SK-N-SH (cell line): ENCODE measurements around the gene IQGAP2. TPM values are rescaled to one million over a fixed set of nuclear protein-coding genes. Genes with fewer than 3 reads are reported as not detected.

Source experiments
- CTCF ChIA-PET: fragments of 300-600, 350-600 bp; formaldehyde crosslinking; extraction: SDS; loops from one replicate; lab custom pipeline; 2021; lab: Yijun Ruan, JAX
- POLR2A ChIA-PET: fragments of 350-600 bp; sonication (Branson Sonifier 250); formaldehyde crosslinking; extraction: SDS; loops from one replicate; lab custom pipeline; 2020; ENCODE audit warnings: antibody characterized with exemption, inconsistent platforms; lab: Yijun Ruan, JAX
- DNase-seq: peaks from one replicate; pipeline ENCODE4 v3.0.0; 2012
- H2AFZ ChIP-seq: fragments of 200-600 bp; sonication (generic); 2 replicates; pipeline ENCODE4 v1.8.1; 2016; ENCODE audit warnings: antibody characterized with exemption, mild to moderate bottlenecking, low read depth
- H3F3A ChIP-seq: fragments of 200-600 bp; sonication (generic); replicated peaks from 2 replicates; pipeline ENCODE3; 2016; ENCODE audit warnings: antibody characterized with exemption, mild to moderate bottlenecking; ENCODE audit not compliant: insufficient read depth
- H3K27ac ChIP-seq, 2 experiments: fragments of 200-500 bp in 1 of 2; fragments of 200-600 bp in 1 of 2; sonication (Bioruptor generic) in 1 of 2; sonication (generic), shearing (Covaris generic) in 1 of 2; 2 replicates each; pipeline versions ENCODE4 v1.5.1 to v1.6.1; 2014 to 2016; ENCODE audit warnings: low read depth in 2 of 2, inconsistent platforms in 1 of 2, low read length in 1 of 2, mild to moderate bottlenecking in 1 of 2, mixed read lengths in 1 of 2
- H3K27me3 ChIP-seq: fragments of 200-600 bp; sonication (generic), shearing (Covaris generic); 2 replicates; pipeline ENCODE4 v1.6.1; 2016; ENCODE audit warnings: mixed run types; ENCODE audit not compliant: insufficient read depth
- H3K36me3 ChIP-seq, 2 experiments: fragments of 200-500 bp in 1 of 2; fragments of 200-600 bp in 1 of 2; sonication (Bioruptor generic) in 1 of 2; sonication (generic) in 1 of 2; replicated peaks in 1 of 2; 2 replicates each; pipeline versions ENCODE3 to v1.5.1; 2014 to 2016; ENCODE audit warnings: low read length in 1 of 2, mild to moderate bottlenecking in 1 of 2; ENCODE audit not compliant: insufficient read depth in 2 of 2, control insufficient read depth in 1 of 2
- H3K4me1 ChIP-seq, 2 experiments: fragments of 200-500 bp in 1 of 2; fragments of 200-600 bp in 1 of 2; sonication (Bioruptor generic) in 1 of 2; sonication (generic), shearing (Covaris generic) in 1 of 2; 2 replicates each; pipeline versions ENCODE4 v1.5.1 to v1.6.1; 2014 to 2016; ENCODE audit warnings: low read depth in 1 of 2, low read length in 1 of 2, mixed run types in 1 of 2; ENCODE audit not compliant: insufficient read depth in 2 of 2, control insufficient read depth in 1 of 2
- H3K4me2 ChIP-seq: fragments of 200-600 bp; sonication (generic), shearing (Covaris generic); 2 replicates; pipeline ENCODE4 v1.6.1; 2017; ENCODE audit warnings: mixed run types
- H3K4me3 ChIP-seq, 2 experiments: fragments of 200-500 bp in 1 of 2; fragments of 200-600 bp in 1 of 2; sonication (Bioruptor generic) in 1 of 2; sonication (generic), shearing (Covaris generic) in 1 of 2; 2 replicates each; pipeline versions ENCODE4 v1.5.1 to v1.8.1; 2014 to 2016; ENCODE audit warnings: low read depth in 2 of 2, inconsistent platforms in 1 of 2, low read length in 1 of 2, mild to moderate bottlenecking in 1 of 2, mixed read lengths in 1 of 2, moderate library complexity in 1 of 2
- H3K79me2 ChIP-seq: fragments of 200-600 bp; sonication (generic); 2 replicates; pipeline ENCODE4 v1.8.1; 2017; ENCODE audit warnings: mild to moderate bottlenecking; ENCODE audit not compliant: insufficient read depth
- H3K9ac ChIP-seq: fragments of 200-600 bp; sonication (generic); 2 replicates; pipeline ENCODE4 v1.6.1; 2017; ENCODE audit warnings: mixed run types
- H3K9me2 ChIP-seq: fragments of 200-600 bp; sonication (generic); 2 replicates; pipeline ENCODE4 v1.6.1; 2017; ENCODE audit warnings: mixed run types
- H3K9me3 ChIP-seq: fragments of 200-600 bp; sonication (generic); 2 replicates; pipeline ENCODE4 v1.6.1; 2017; ENCODE audit warnings: mixed run types, mild to moderate bottlenecking, moderate library complexity
- H4K20me1 ChIP-seq: fragments of 200-600 bp; sonication (generic); 2 replicates; pipeline ENCODE4 v1.6.1; 2017; ENCODE audit warnings: mild to moderate bottlenecking, mixed run types; ENCODE audit not compliant: insufficient read depth
- NFIC ChIP-seq: IDR thresholded peaks from 2 replicates; pipeline ENCODE4 v1.4.0; 2012; ENCODE audit warnings: borderline replicate concordance
- RAD21 ChIP-seq: IDR thresholded peaks from 2 replicates; pipeline ENCODE4 v1.6.1; 2012; ENCODE audit warnings: mild to moderate bottlenecking, low read length
- REST ChIP-seq: IDR thresholded peaks from 2 replicates; pipeline ENCODE4 v1.6.1; 2012; ENCODE audit warnings: mild to moderate bottlenecking, low read depth, low read length, moderate library complexity
- RFX5 ChIP-seq: IDR thresholded peaks from 2 replicates; pipeline ENCODE4 v1.6.1; 2012; ENCODE audit warnings: mild to moderate bottlenecking, improper control_type of control experiment, low read length
- RXRA ChIP-seq: IDR thresholded peaks from 2 replicates; pipeline ENCODE4 v1.4.0; 2012; ENCODE audit warnings: low read depth, mild to moderate bottlenecking, borderline replicate concordance
- SIN3A ChIP-seq: IDR thresholded peaks from 2 replicates; pipeline ENCODE4 v1.6.1; 2012; ENCODE audit warnings: low read depth, mild to moderate bottlenecking, low read length, moderate library complexity, borderline replicate concordance
- TAF1 ChIP-seq: IDR thresholded peaks from 2 replicates; pipeline ENCODE4 v1.6.1; 2012; ENCODE audit warnings: low read depth, mild to moderate bottlenecking, low read length, moderate library complexity, borderline replicate concordance
- WGBS: methylation state at CpG from one replicate; pipeline ENCODE4 v1.1.6; 2017; ENCODE audit warnings: low lambda C conversion rate; 5-methylcytosine and 5-hydroxymethylcytosine counted together
- polyA plus RNA-seq, 3 experiments: library from polyadenylated mRNA; depleted of rRNA; stranded (reverse); fragments of >200 nt; gene quantifications; 2 replicates each; pipeline ENCODE4 v1.2.3, GENCODE V29; 2012
- TF ChIP-seq, protein P1 (sequence below): IDR thresholded peaks from 2 replicates; pipeline ENCODE4 v1.4.0; 2012; ENCODE audit warnings: low read depth, borderline replicate concordance
- TF ChIP-seq, protein P2 (sequence below): IDR thresholded peaks from 2 replicates; pipeline ENCODE4; 2012
- TF ChIP-seq, protein P3 (sequence below): IDR thresholded peaks from 2 replicates; pipeline ENCODE4 v1.4.0; 2012; ENCODE audit warnings: low read depth

IQGAP2 gene
- polyA plus RNA-seq, 1 of the 3 experiments (the other 2 are of a cell fraction) = 2.1 TPM

DNA sequence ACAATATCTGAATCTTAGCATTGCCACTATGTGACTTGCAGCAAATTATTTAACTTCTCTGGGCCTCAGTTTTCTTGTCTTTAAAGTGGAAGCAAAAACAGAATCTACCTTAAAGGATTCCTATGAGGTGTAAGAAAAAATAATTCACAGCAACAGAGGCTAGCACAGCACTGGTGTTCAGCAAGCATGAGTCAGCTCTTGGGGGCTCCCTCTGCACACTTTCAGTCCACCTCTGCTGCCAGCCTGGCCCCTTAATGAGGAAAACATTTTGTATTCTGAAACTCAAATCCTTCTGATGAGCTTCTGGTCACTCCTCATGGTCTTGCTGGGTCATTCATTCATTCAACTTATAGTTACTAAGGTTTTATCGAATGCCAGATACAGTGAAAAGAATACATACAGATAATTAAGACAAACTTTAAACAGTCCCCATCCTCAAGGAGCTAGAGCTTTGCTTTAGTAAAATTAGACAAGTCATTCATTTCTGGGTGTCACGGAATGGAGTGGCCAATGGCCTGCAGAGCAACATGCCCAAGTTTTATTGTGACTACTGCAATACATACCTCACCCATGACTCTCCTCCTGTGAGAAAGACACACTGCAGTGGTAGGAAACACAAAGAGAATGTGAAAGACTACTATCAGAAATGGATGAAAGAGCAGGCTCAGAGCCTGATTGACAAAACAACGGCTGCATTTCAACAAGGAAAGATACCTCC lies 26.8 kb upstream of the IQGAP2 start:
- 88% methylated on average over 3 of the region's 3 CpGs for WGBS
- Histone ChIP-seq H3K9ac (no peak overlapping the region), H3K9me3 (no peaks in the 10 kb centered on the region), H3K79me2 (no peaks in the 10 kb centered on the region), H3K27ac (no peak overlapping the region), H3K27me3 (no peaks in the 10 kb centered on the region; the same call in 1 of the 2 replicates), H3K9me2 (no peaks in the 10 kb centered on the region), H3F3A (peaks cover 6% of the 10 kb centered on the region), H3K4me3 (no peak overlapping the region), H3K4me1 (peaks cover 8 to 11% of the 10 kb centered on the region in 2 experiments; a peak in 3 of 4 replicates), H3K36me3 (no peaks in the 10 kb centered on the region), H2AFZ (no peak overlapping the region), H3K4me2 (no peak overlapping the region), H4K20me1 (no peaks in the 10 kb centered on the region)
- ChIA-PET CTCF (interaction anchor here (1.0 to 1.5 kb wide), 2 partner anchors 12 to 26 kb away, joined by 3 to 4 read pairs; partner anchors contain the start of gene IQGAP2), POLR2A (interaction anchor here (0.5 kb wide), 1 partner anchor 410 kb away, joined by 4 read pairs; no protein-coding TSS in a partner anchor)
- DNase-seq = no peak
- TF ChIP-seq REST = no peak
- TF ChIP-seq, protein P1, sequence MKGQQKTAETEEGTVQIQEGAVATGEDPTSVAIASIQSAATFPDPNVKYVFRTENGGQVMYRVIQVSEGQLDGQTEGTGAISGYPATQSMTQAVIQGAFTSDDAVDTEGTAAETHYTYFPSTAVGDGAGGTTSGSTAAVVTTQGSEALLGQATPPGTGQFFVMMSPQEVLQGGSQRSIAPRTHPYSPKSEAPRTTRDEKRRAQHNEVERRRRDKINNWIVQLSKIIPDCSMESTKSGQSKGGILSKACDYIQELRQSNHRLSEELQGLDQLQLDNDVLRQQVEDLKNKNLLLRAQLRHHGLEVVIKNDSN = no peak
- TF ChIP-seq RXRA = no peak
- no peak for TF ChIP-seq TAF1
- TF ChIP-seq NFIC = no peak
- TF ChIP-seq RAD21 = no peak
- TF ChIP-seq, protein P2, sequence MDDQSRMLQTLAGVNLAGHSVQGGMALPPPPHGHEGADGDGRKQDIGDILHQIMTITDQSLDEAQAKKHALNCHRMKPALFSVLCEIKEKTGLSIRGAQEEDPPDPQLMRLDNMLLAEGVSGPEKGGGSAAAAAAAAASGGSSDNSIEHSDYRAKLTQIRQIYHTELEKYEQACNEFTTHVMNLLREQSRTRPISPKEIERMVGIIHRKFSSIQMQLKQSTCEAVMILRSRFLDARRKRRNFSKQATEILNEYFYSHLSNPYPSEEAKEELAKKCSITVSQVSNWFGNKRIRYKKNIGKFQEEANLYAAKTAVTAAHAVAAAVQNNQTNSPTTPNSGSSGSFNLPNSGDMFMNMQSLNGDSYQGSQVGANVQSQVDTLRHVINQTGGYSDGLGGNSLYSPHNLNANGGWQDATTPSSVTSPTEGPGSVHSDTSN = no peak
- TF ChIP-seq SIN3A = no peak
- TF ChIP-seq RFX5 = no peak
- TF ChIP-seq, protein P3, sequence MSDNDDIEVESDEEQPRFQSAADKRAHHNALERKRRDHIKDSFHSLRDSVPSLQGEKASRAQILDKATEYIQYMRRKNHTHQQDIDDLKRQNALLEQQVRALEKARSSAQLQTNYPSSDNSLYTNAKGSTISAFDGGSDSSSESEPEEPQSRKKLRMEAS = no peak
